ENCODE data around the gene RBM26.

GRCh38 chr13:79282508-79282907, 123.5 kb downstream of the RBM26 start:
- TF ChIP-seq CTCF (IDR thresholded peaks at IDR 0.05) (no peak), POLR2A (IDR thresholded peaks at IDR 0.05) (no peak), POLR2AphosphoS5 (IDR thresholded peaks at IDR 0.05) (no peak)

Measured in prostate gland (tissue), 2 donors.